Activated T-helper 17 cell treated with anti-CD3 and anti-CD28 coated beads, Interleukin-2, amount 50 U/mL, for 72 hours (primary cell): ENCODE data around the gene SLTM. TPM values are rescaled to one million over a fixed set of nuclear protein-coding genes. Genes with fewer than 3 reads are reported as not detected.
"Not testable (repeated sequence)": the region's sequence is repeated elsewhere in the genome, so short reads cannot be mapped to it uniquely, and the experiment has no call there.

Source experiments
- ATAC-seq: fragments of 150-1000 bp; cut with Tn5 transposase; replicated peaks from 2 replicates; pipeline ENCODE4 v1.10.0; 2021; ENCODE audit warnings: mild to moderate bottlenecking, moderate library complexity
- H3K27ac Mint-ChIP-seq: one replicate; pipeline ENCODE4 v1.8.0; 2022; ENCODE audit warnings: mixed read lengths
- H3K27me3 Mint-ChIP-seq: one replicate; pipeline ENCODE4 v1.8.0; 2022; ENCODE audit warnings: mixed read lengths
- H3K36me3 Mint-ChIP-seq: one replicate; pipeline ENCODE4 v1.8.0; 2022; ENCODE audit warnings: low read depth, mild to moderate bottlenecking, mixed read lengths
- H3K4me1 Mint-ChIP-seq: one replicate; pipeline ENCODE4 v1.8.0; 2022; ENCODE audit warnings: mixed read lengths
- H3K4me3 Mint-ChIP-seq: one replicate; pipeline ENCODE4 v1.8.0; 2022; ENCODE audit warnings: mild to moderate bottlenecking, mixed read lengths
- H3K9me3 Mint-ChIP-seq: one replicate; pipeline ENCODE4 v1.8.0; 2022; ENCODE audit warnings: mixed read lengths
- total RNA-seq, 2 donors: library from RNA; stranded (reverse); gene quantifications; one replicate each; pipeline ENCODE4 v1.2.3, GENCODE V29; 2022

SLTM gene
- total RNA-seq, 2 donors from 2014 or later: 62.8 to 94.6 TPM

GRCh38 chr15:58947179-58947578 lies 13.7 kb upstream of the SLTM start:
- Mint-ChIP-seq H3K36me3 (no peaks in the 10 kb centered on the region), H3K27ac (no peak overlapping the region), H3K9me3 (no peaks in the 10 kb centered on the region), H3K27me3 (no peaks in the 10 kb centered on the region), H3K4me1 (no peaks in the 10 kb centered on the region), H3K4me3 (no peak overlapping the region)
- no peak for ATAC-seq

DNA sequence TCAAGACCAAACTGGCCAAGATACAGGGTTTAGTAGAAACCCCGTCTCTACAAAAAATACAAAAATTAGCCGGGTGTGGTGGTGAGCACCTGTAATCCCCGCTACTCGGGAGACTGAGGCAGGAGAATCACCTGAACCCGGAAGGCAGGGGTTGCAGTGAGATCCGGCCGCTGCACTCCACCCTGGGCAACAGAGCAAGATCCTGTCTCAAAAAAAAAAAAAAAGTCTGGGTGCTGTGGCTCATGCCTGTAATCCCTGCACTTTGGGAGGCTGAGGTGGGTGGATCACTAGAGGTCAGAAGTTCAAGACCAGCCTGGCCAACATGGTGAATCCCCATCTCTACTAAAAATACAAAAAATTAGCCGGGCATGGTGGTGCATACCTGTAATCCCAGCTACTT lies 1.5 kb upstream of the SLTM start:
- not testable (repeated sequence) for H3K9me3 Mint-ChIP-seq, ATAC-seq, H3K27me3 Mint-ChIP-seq, H3K4me1 Mint-ChIP-seq
- peaks cover 28% of the 10 kb centered on the region for H3K36me3 Mint-ChIP-seq
- peak overlapping the region; percentile 97 for H3K27ac Mint-ChIP-seq
- H3K4me3 Mint-ChIP-seq: peak overlapping the region; percentile 93

DNA sequence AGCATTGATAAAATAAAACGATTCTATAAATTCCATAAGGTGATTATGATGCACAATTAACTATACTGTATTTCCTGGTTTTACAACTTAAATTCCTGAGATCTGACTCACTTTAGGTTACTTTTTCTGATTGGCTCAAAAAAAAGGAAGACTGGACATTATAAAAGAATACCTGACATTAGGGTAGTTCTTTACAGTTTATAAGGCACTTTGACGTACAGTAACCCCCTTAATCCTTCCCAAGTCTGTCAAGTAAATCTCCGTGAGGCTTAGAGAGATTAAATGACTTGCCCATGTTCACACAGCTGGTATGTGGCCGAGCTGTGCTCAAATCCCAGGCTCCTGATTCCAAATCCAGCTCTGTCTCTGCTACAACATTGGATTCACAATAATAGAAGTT lies 1.0 kb upstream of the SLTM start:
- H3K36me3 Mint-ChIP-seq: peaks cover 31% of the 10 kb centered on the region
- H3K27ac Mint-ChIP-seq: peak overlapping the region; percentile 97
- no peaks in the 10 kb centered on the region for H3K27me3 Mint-ChIP-seq
- peaks cover 5% of the 10 kb centered on the region for H3K4me1 Mint-ChIP-seq
- no peak for ATAC-seq
- H3K9me3 Mint-ChIP-seq: no peaks in the 10 kb centered on the region
- peak overlapping the region; percentile 93 for H3K4me3 Mint-ChIP-seq

DNA sequence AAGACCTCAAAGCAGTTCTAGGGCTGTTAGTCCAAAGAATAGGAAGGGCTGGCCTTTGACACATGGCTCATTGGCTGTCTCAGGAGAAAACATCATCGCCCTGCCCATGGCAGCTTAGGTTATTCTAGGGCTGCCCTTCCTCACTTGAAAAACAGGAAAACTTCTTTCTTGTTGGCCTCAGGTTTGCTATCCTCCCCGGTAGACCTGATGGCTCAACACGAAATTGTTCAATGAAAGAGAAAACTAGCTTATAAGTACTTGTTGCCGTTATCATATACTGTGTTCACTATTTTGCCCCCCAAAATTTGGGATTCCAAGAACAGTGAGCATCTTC lies 602 bp upstream of the SLTM start:
- no peaks in the 10 kb centered on the region for H3K27me3 Mint-ChIP-seq
- peak overlapping the region; percentile 97 for H3K27ac Mint-ChIP-seq
- no peak for ATAC-seq
- peaks cover 35% of the 10 kb centered on the region for H3K36me3 Mint-ChIP-seq
- peaks cover 5% of the 10 kb centered on the region for H3K4me1 Mint-ChIP-seq
- peak overlapping the region; percentile 93 for H3K4me3 Mint-ChIP-seq
- no peaks in the 10 kb centered on the region for H3K9me3 Mint-ChIP-seq

- Mint-ChIP-seq H3K4me3 (peak overlapping the region; percentile 93), H3K36me3 (peaks cover 48% of the 10 kb centered on the region), H3K27ac (peak overlapping the region; percentile 97), H3K9me3 (no peaks in the 10 kb centered on the region), H3K4me1 (peaks cover 5% of the 10 kb centered on the region), H3K27me3 (no peaks in the 10 kb centered on the region)
- peak; percentile 39 for ATAC-seq
These were observed 684 bp downstream of the SLTM start for GRCh38 chr15:58932710-58933280.

- peaks cover 55% of the 10 kb centered on the region for H3K36me3 Mint-ChIP-seq
- H3K27me3 Mint-ChIP-seq: no peaks in the 10 kb centered on the region
- H3K4me1 Mint-ChIP-seq: peaks cover 5% of the 10 kb centered on the region
- H3K4me3 Mint-ChIP-seq: peak overlapping the region; percentile 93
- peak overlapping the region; percentile 97 for H3K27ac Mint-ChIP-seq
- H3K9me3 Mint-ChIP-seq: no peaks in the 10 kb centered on the region
- no peak for ATAC-seq
These were observed 1.4 kb downstream of the SLTM start for GRCh38 chr15:58931987-58932588.

DNA sequence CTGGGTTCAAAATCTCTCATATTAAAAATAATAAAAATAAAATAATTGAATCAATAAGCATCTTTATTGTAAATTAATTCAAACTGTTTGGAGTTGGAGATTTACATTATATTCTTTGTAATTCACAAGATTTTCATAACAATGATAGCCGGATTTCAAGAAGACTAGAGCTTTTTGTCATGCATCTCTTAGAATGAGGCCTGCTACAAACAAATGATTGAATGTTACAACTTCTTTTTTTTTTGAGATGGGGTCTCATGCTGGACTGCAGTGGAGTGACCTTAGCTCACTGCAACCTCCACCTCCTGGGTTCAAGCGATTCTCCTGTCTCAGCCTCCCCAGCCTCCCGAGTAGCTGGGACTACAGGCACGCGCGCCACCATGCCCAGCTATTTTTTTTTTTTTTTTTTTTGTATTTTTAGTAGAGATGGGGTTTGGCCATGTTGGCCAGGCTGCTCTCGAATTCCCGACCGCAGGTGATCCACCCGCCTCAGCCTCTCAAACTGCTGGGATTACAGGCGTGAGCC lies 3.5 kb downstream of the SLTM start:
- H3K36me3 Mint-ChIP-seq: peaks cover 77% of the 10 kb centered on the region
- no peak for ATAC-seq
- no peaks in the 10 kb centered on the region for H3K9me3 Mint-ChIP-seq
- H3K4me3 Mint-ChIP-seq: no peak overlapping the region
- peaks cover 10% of the 10 kb centered on the region for H3K4me1 Mint-ChIP-seq
- H3K27me3 Mint-ChIP-seq: no peaks in the 10 kb centered on the region
- no peak overlapping the region for H3K27ac Mint-ChIP-seq

DNA sequence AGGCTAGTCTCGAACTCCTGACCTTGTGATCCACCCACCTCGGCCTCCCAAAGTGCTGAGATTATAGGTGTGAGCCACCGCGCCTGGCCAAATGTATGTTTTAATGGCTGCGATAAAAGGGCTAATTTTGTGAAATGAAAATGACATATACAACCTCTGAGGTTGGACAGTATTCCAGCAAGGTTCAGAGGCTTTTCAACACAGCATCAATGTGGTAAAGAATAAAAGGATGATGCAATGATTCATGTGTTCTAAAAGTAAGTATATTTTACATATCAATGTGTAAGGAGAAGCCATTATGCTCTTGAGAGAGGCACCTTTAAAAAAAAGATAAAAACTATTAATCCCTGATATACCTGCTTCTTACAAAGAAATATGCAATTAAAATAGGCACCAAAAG lies 6.7 kb downstream of the SLTM start:
- H3K4me3 Mint-ChIP-seq: no peak overlapping the region
- H3K9me3 Mint-ChIP-seq: no peaks in the 10 kb centered on the region
- no peaks in the 10 kb centered on the region for H3K27me3 Mint-ChIP-seq
- no peak overlapping the region for H3K27ac Mint-ChIP-seq
- H3K4me1 Mint-ChIP-seq: peaks cover 5% of the 10 kb centered on the region
- no peak for ATAC-seq
- peaks cover 81% of the 10 kb centered on the region for H3K36me3 Mint-ChIP-seq

DNA sequence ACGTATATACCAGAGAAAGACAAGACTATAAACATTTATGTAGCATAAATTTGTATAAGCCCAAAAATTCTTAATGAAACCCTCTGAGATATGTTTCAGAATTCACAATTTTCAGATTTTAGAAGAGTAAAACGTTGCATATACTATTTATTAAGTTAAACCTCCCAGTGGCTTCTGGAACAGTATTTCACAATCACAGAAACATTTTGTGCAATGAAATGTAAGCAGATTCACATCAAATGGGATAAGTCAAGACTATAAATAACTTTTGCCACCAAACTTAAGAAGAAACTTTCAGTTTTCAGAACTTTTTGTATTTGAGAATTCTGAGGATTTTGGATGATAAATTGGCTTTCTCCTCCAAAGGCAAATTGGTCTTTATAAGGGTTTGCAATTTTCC lies 9.2 kb downstream of the SLTM start:
- H3K4me3 Mint-ChIP-seq: no peak overlapping the region
- H3K36me3 Mint-ChIP-seq: peaks cover 83% of the 10 kb centered on the region
- ATAC-seq: no peak
- peaks cover 5% of the 10 kb centered on the region for H3K4me1 Mint-ChIP-seq
- no peaks in the 10 kb centered on the region for H3K9me3 Mint-ChIP-seq
- no peaks in the 10 kb centered on the region for H3K27me3 Mint-ChIP-seq
- H3K27ac Mint-ChIP-seq: no peak overlapping the region

GRCh38 chr15:58923696-58924300 lies 9.7 kb downstream of the SLTM start:
- no peaks in the 10 kb centered on the region for H3K9me3 Mint-ChIP-seq
- peaks cover 77% of the 10 kb centered on the region for H3K36me3 Mint-ChIP-seq
- peaks cover 5% of the 10 kb centered on the region for H3K4me1 Mint-ChIP-seq
- H3K27ac Mint-ChIP-seq: no peak overlapping the region
- no peak for ATAC-seq
- H3K4me3 Mint-ChIP-seq: no peak overlapping the region
- no peaks in the 10 kb centered on the region for H3K27me3 Mint-ChIP-seq

- Mint-ChIP-seq H3K36me3 (peaks cover 77% of the 10 kb centered on the region), H3K4me1 (peaks cover 5% of the 10 kb centered on the region), H3K27me3 (no peaks in the 10 kb centered on the region), H3K4me3 (no peak overlapping the region), H3K9me3 (no peaks in the 10 kb centered on the region), H3K27ac (no peak overlapping the region)
- no peak for ATAC-seq
These were observed 10.2 kb downstream of the SLTM start for GRCh38 chr15:58923284-58923683.

GRCh38 chr15:58921267-58921790 lies 12.2 kb downstream of the SLTM start:
- ATAC-seq: no peak
- H3K4me3 Mint-ChIP-seq: no peak overlapping the region
- H3K27me3 Mint-ChIP-seq: no peaks in the 10 kb centered on the region
- H3K36me3 Mint-ChIP-seq: peaks cover 77% of the 10 kb centered on the region
- H3K27ac Mint-ChIP-seq: no peak overlapping the region
- H3K9me3 Mint-ChIP-seq: no peaks in the 10 kb centered on the region
- peaks cover 5% of the 10 kb centered on the region for H3K4me1 Mint-ChIP-seq

GRCh38 chr15:58920447-58920846 lies 13.0 kb downstream of the SLTM start:
- ATAC-seq, H3K4me1 Mint-ChIP-seq, H3K4me3 Mint-ChIP-seq, H3K9me3 Mint-ChIP-seq, H3K27me3 Mint-ChIP-seq, H3K27ac Mint-ChIP-seq: not testable (repeated sequence)
- peaks cover 77% of the 10 kb centered on the region for H3K36me3 Mint-ChIP-seq

- no peak overlapping the region for H3K27ac Mint-ChIP-seq
- no peak overlapping the region for H3K4me3 Mint-ChIP-seq
These were observed 14.2 kb downstream of the SLTM start for GRCh38 chr15:58919232-58919631.

DNA sequence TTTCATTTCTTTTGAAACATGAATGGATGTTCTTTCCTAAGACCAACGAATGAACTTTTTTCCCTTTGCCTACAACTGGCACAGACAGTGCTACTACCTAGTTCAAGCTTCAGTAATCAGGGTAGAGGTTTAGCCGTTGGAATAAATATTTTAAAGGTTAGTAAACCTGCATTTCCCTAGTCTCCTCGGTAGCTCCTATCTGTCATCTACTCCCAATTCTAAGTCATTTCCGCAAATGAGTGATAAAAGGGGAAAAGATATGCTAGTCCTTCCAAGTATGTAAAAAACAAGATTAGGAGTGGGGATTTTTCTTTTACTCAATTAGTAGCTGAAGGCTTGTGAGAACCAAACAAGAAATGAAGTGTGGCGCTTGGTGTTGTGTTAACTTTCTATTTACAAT lies 15.2 kb downstream of the SLTM start:
- peaks cover 77% of the 10 kb centered on the region for H3K36me3 Mint-ChIP-seq

More at GRCh38 chr15:58919232-58919631, 14.2 kb downstream of the SLTM start:
- Mint-ChIP-seq H3K27me3 (no peaks in the 10 kb centered on the region), H3K4me1 (peaks cover 3% of the 10 kb centered on the region), H3K9me3 (no peaks in the 10 kb centered on the region), H3K36me3 (peaks cover 77% of the 10 kb centered on the region)
- no peak for ATAC-seq

More for the DNA sequence above, 15.2 kb downstream of the SLTM start:
- no peak for ATAC-seq
- H3K27ac Mint-ChIP-seq: no peak overlapping the region
- peaks cover 3% of the 10 kb centered on the region for H3K4me1 Mint-ChIP-seq
- no peak overlapping the region for H3K4me3 Mint-ChIP-seq
- no peaks in the 10 kb centered on the region for H3K27me3 Mint-ChIP-seq
- no peaks in the 10 kb centered on the region for H3K9me3 Mint-ChIP-seq
